ENCODE data around the gene AP1S3. TPM values are rescaled to one million over a fixed set of nuclear protein-coding genes. Genes with fewer than 3 reads are reported as not detected.

AP1S3 gene
- total RNA-seq, 1 donor from 2014 or later: 16.8 TPM

- Histone ChIP-seq H3K27ac (no peak overlapping the region), H3K36me3 (no peaks in the 10 kb centered on the region), H3K9me3 (no peaks in the 10 kb centered on the region), H3K4me1 (no peaks in the 10 kb centered on the region), H3K27me3 (no peaks in the 10 kb centered on the region), H3K4me3 (no peak overlapping the region)
- ATAC-seq (no peak), DNase-seq (no peak)
- intact Hi-C loops (cut with DNase I): no loop called here
- TF ChIP-seq, protein P1, sequence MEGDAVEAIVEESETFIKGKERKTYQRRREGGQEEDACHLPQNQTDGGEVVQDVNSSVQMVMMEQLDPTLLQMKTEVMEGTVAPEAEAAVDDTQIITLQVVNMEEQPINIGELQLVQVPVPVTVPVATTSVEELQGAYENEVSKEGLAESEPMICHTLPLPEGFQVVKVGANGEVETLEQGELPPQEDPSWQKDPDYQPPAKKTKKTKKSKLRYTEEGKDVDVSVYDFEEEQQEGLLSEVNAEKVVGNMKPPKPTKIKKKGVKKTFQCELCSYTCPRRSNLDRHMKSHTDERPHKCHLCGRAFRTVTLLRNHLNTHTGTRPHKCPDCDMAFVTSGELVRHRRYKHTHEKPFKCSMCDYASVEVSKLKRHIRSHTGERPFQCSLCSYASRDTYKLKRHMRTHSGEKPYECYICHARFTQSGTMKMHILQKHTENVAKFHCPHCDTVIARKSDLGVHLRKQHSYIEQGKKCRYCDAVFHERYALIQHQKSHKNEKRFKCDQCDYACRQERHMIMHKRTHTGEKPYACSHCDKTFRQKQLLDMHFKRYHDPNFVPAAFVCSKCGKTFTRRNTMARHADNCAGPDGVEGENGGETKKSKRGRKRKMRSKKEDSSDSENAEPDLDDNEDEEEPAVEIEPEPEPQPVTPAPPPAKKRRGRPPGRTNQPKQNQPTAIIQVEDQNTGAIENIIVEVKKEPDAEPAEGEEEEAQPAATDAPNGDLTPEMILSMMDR (IDR thresholded peaks at IDR 0.05): no peak
Observed at GRCh38 chr2:223813329-223813728, 24.1 kb downstream of the AP1S3 start.

GRCh38 chr2:223811757-223812156 is 25.6 kb downstream of the AP1S3 start:
- Histone ChIP-seq H3K4me3 (no peak overlapping the region), H3K27ac (no peak overlapping the region), H3K27me3 (no peaks in the 10 kb centered on the region), H3K36me3 (no peaks in the 10 kb centered on the region), H3K9me3 (no peaks in the 10 kb centered on the region), H3K4me1 (no peaks in the 10 kb centered on the region)
- TF ChIP-seq, protein P1 (IDR thresholded peaks at IDR 0.05): no peak
- intact Hi-C loops (cut with DNase I): no loop called here
- DNase-seq (no peak), ATAC-seq (no peak)

GRCh38 chr2:223805008-223805407 is 32.4 kb downstream of the AP1S3 start:
- no peak overlapping the region for H3K4me3 ChIP-seq
- H3K4me1 ChIP-seq: no peaks in the 10 kb centered on the region
- DNase-seq (no peak), ATAC-seq (peak; percentile 20)
- intact Hi-C loops (cut with DNase I): no loop called here
- H3K27me3 ChIP-seq: no peaks in the 10 kb centered on the region
- TF ChIP-seq, protein P1 (IDR thresholded peaks at IDR 0.05): no peak
- no peak overlapping the region for H3K27ac ChIP-seq
- no peaks in the 10 kb centered on the region for H3K36me3 ChIP-seq
- H3K9me3 ChIP-seq: no peaks in the 10 kb centered on the region

- H3K27me3 ChIP-seq: no peaks in the 10 kb centered on the region
- ATAC-seq: no peak
- TF ChIP-seq, protein P1 (IDR thresholded peaks at IDR 0.05): no peak
- H3K4me1 ChIP-seq: no peaks in the 10 kb centered on the region
- no peak overlapping the region for H3K4me3 ChIP-seq
- H3K36me3 ChIP-seq: no peaks in the 10 kb centered on the region
- H3K27ac ChIP-seq: no peak overlapping the region
- intact Hi-C loops (cut with DNase I): no loop called here
- no peaks in the 10 kb centered on the region for H3K9me3 ChIP-seq
- no peak for DNase-seq
Observed at GRCh38 chr2:223801736-223802135, 35.6 kb downstream of the AP1S3 start.

DNA sequence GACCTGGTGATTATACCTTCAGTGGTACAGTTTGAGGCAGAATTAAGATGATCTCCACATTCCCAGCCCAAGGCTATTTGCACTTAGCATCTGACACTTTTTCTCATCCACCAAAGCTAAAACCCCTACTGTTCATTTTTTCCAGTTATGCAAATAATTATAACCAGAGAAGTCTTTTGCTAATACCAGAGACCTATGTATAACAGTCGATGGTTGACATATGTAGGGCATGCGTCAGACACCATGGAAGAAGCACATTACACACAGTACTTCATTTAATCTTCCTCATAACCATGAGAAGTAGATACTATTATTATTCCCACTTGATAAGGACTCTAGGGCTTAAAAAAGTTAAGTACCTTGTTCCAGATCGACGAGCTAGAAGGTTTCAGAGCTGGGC is 36.5 kb downstream of the AP1S3 start:
- DNase-seq (no peak), ATAC-seq (no peak)
- no peaks in the 10 kb centered on the region for H3K36me3 ChIP-seq
- H3K27ac ChIP-seq: no peak overlapping the region
- no peaks in the 10 kb centered on the region for H3K9me3 ChIP-seq
- H3K4me3 ChIP-seq: no peak overlapping the region
- TF ChIP-seq, protein P1 (IDR thresholded peaks at IDR 0.05): no peak
- intact Hi-C loops (cut with DNase I): no loop called here
- H3K4me1 ChIP-seq: no peaks in the 10 kb centered on the region
- H3K27me3 ChIP-seq: no peaks in the 10 kb centered on the region
